HG03558 (cell line): ENCODE data around the gene CYTH4.

Experiments used
- ATAC-seq: cut with Tn5 transposase; IDR thresholded peaks from one replicate; pipeline ENCODE4 v1.9.1; 2021; ENCODE audit warnings: moderate number of reproducible peaks; ENCODE audit not compliant: unreplicated experiment; ENCODE audit errors: extremely low read depth

The CYTH4 gene

GRCh38 chr22:37340331-37341262 lies 58.3 kb downstream of the CYTH4 start:
- ATAC-seq = no peak

- ATAC-seq = no peak
Measured at GRCh38 chr22:37342065-37342464, 59.8 kb downstream of the CYTH4 start.

GRCh38 chr22:37343348-37343747 lies 61.0 kb downstream of the CYTH4 start:
- ATAC-seq = no peak

- ATAC-seq = no peak
Measured at GRCh38 chr22:37343863-37344734, 61.8 kb downstream of the CYTH4 start.

- no peak for ATAC-seq
Measured at GRCh38 chr22:37344735-37345449, 62.6 kb downstream of the CYTH4 start.

GRCh38 chr22:37345863-37346504 lies 63.7 kb downstream of the CYTH4 start:
- ATAC-seq = no peak

- ATAC-seq = no peak
Measured at GRCh38 chr22:37346505-37346895, 64.2 kb downstream of the CYTH4 start.

- ATAC-seq = no peak
Measured at GRCh38 chr22:37349043-37349814, 66.9 kb downstream of the CYTH4 start.

- no peak for ATAC-seq
Measured at GRCh38 chr22:37351232-37351631, 68.9 kb downstream of the CYTH4 start.

- ATAC-seq = no peak
Measured at GRCh38 chr22:37352481-37352880, 70.2 kb downstream of the CYTH4 start.

- no peak for ATAC-seq
Measured at GRCh38 chr22:37353839-37354238, 71.5 kb downstream of the CYTH4 start.

- no peak for ATAC-seq
Measured at GRCh38 chr22:37354261-37354660, 72.0 kb downstream of the CYTH4 start.

GRCh38 chr22:37354670-37355069 lies 72.4 kb downstream of the CYTH4 start:
- no peak for ATAC-seq

- no peak for ATAC-seq
Measured at GRCh38 chr22:37355174-37355573, 72.9 kb downstream of the CYTH4 start.

- no peak for ATAC-seq
Measured at GRCh38 chr22:37356922-37357321, 74.6 kb downstream of the CYTH4 start.

GRCh38 chr22:37357446-37358075 lies 75.3 kb downstream of the CYTH4 start:
- ATAC-seq = no peak

- ATAC-seq = no peak
Measured at GRCh38 chr22:37358386-37358785, 76.1 kb downstream of the CYTH4 start.

GRCh38 chr22:37358917-37359316 lies 76.6 kb downstream of the CYTH4 start:
- no peak for ATAC-seq

GRCh38 chr22:37362621-37363020 lies 80.3 kb downstream of the CYTH4 start:
- no peak for ATAC-seq
